Measurements from ENCODE around the gene LRRN4.
"Not testable (repeated sequence)": the region's sequence is repeated elsewhere in the genome, so short reads cannot be mapped to it uniquely, and the experiment has no call there.

LRRN4 gene

GRCh38 chr20:6058684-6059295 lies 4.9 kb upstream of the LRRN4 start:
- DNase-seq, result no peak

GRCh38 chr20:6057691-6058090 lies 3.8 kb upstream of the LRRN4 start:
- DNase-seq, result no peak

- no peak for DNase-seq
Measured at GRCh38 chr20:6057139-6057538, 3.3 kb upstream of the LRRN4 start.

GRCh38 chr20:6055981-6056569 lies 2.2 kb upstream of the LRRN4 start:
- no peak for DNase-seq

- DNase-seq, result no peak
Measured at GRCh38 chr20:6055161-6055783, 1.4 kb upstream of the LRRN4 start.

- not testable (repeated sequence) for DNase-seq
Measured at GRCh38 chr20:6054689-6055051, 810 bp upstream of the LRRN4 start.

GRCh38 chr20:6053064-6053775 lies 640 bp downstream of the LRRN4 start:
- DNase-seq, result no peak

GRCh38 chr20:6051505-6051904 lies 2.4 kb downstream of the LRRN4 start:
- peak; percentile 70 for DNase-seq

- no peak for DNase-seq
Measured at GRCh38 chr20:6048391-6048790, 5.5 kb downstream of the LRRN4 start.

- DNase-seq, result no peak
Measured at GRCh38 chr20:6046432-6046831, 7.4 kb downstream of the LRRN4 start.

- DNase-seq, result no peak
Measured at GRCh38 chr20:6045566-6045965, 8.3 kb downstream of the LRRN4 start.

GRCh38 chr20:6044115-6044514 lies 9.7 kb downstream of the LRRN4 start:
- DNase-seq, result no peak

- no peak for DNase-seq
Measured at GRCh38 chr20:6041808-6042265, 12.0 kb downstream of the LRRN4 start.

GRCh38 chr20:6040958-6041807 lies 12.7 kb downstream of the LRRN4 start:
- no peak for DNase-seq

- DNase-seq, result no peak
Measured at GRCh38 chr20:6040540-6040939, 13.3 kb downstream of the LRRN4 start.

GRCh38 chr20:6039766-6040165 lies 14.1 kb downstream of the LRRN4 start:
- DNase-seq, result no peak

- no peak for DNase-seq
Measured at GRCh38 chr20:6038256-6038655, 15.6 kb downstream of the LRRN4 start.

GRCh38 chr20:6037082-6037481 lies 16.8 kb downstream of the LRRN4 start:
- no peak for DNase-seq

GRCh38 chr20:6036213-6036612 lies 17.6 kb downstream of the LRRN4 start:
- no peak for DNase-seq

- peak; percentile 59 for DNase-seq
Measured at GRCh38 chr20:6034134-6034969, 19.5 kb downstream of the LRRN4 start.

GRCh38 chr20:6032907-6033306 lies 21.0 kb downstream of the LRRN4 start:
- DNase-seq, result not testable (repeated sequence)
